GM18526 (cell line): Measurements from ENCODE around the gene TRAPPC3L.

Source experiments
- POLR2A ChIP-seq: IDR thresholded peaks from 3 replicates; pipeline ENCODE4 v1.6.1; 2011; ENCODE audit not compliant: insufficient read length; ENCODE audit errors: extremely low read depth

TRAPPC3L gene

GRCh38 chr6:116545651-116546050, at the start of gene TRAPPC3L:
TSS of gene TRAPPC3L (minus strand) at chr6:116545684. CDS start at chr6:116545514, 170 bp downstream.
- no peak for TF ChIP-seq POLR2A

GRCh38 chr6:116595247-116595646, 49.8 kb upstream of the TRAPPC3L start:
- no peak for TF ChIP-seq POLR2A

- no peak for TF ChIP-seq POLR2A
Measured at GRCh38 chr6:116586738-116587137, 41.3 kb upstream of the TRAPPC3L start.

GRCh38 chr6:116586276-116586675, 40.8 kb upstream of the TRAPPC3L start:
- no peak for TF ChIP-seq POLR2A

GRCh38 chr6:116580198-116580597, 34.7 kb upstream of the TRAPPC3L start:
- TF ChIP-seq POLR2A, result no peak

- no peak for TF ChIP-seq POLR2A
Measured at GRCh38 chr6:116579143-116579542, 33.7 kb upstream of the TRAPPC3L start.

GRCh38 chr6:116578335-116578734, 32.9 kb upstream of the TRAPPC3L start:
- no peak for TF ChIP-seq POLR2A

GRCh38 chr6:116577486-116577885, 32.0 kb upstream of the TRAPPC3L start:
- TF ChIP-seq POLR2A, result no peak

- no peak for TF ChIP-seq POLR2A
Measured at GRCh38 chr6:116575227-116575626, 29.7 kb upstream of the TRAPPC3L start.

- no peak for TF ChIP-seq POLR2A
Measured at GRCh38 chr6:116572162-116572561, 26.7 kb upstream of the TRAPPC3L start.

GRCh38 chr6:116571683-116572000, 26.2 kb upstream of the TRAPPC3L start:
- TF ChIP-seq POLR2A, result no peak

GRCh38 chr6:116570856-116571682, 25.6 kb upstream of the TRAPPC3L start, which contains the start of gene RWDD1:
TSS of gene RWDD1 (plus strand) at chr6:116571504. CDS start at chr6:116571583, 79 bp downstream.
- peak; percentile 84 for TF ChIP-seq POLR2A

- no peak for TF ChIP-seq POLR2A
Measured at GRCh38 chr6:116568821-116569755, 23.6 kb upstream of the TRAPPC3L start.

GRCh38 chr6:116568111-116568510, 22.6 kb upstream of the TRAPPC3L start:
- no peak for TF ChIP-seq POLR2A

GRCh38 chr6:116564921-116565872, 19.7 kb upstream of the TRAPPC3L start:
- TF ChIP-seq POLR2A, result no peak
